ENCODE results near the gene ADAMTS16.

Gene ADAMTS16

GRCh38 chr5:5309645-5310044, 169.5 kb downstream of the ADAMTS16 start:
- DNase-seq (ENCODE audit: low read depth in 1 of 2, low spot score in 1 of 2) = no peak

- no peak for DNase-seq (ENCODE audit: low read depth in 1 of 2, low spot score in 1 of 2)
These were observed 173.0 kb downstream of the ADAMTS16 start for GRCh38 chr5:5313101-5313635.

GRCh38 chr5:5314166-5314565, 174.0 kb downstream of the ADAMTS16 start:
- no peak for DNase-seq (ENCODE audit: low read depth in 1 of 2, low spot score in 1 of 2)

- no peak for DNase-seq (ENCODE audit: low read depth in 1 of 2, low spot score in 1 of 2)
These were observed 174.5 kb downstream of the ADAMTS16 start for GRCh38 chr5:5314626-5315025.

GRCh38 chr5:5315068-5315980, 175.2 kb downstream of the ADAMTS16 start:
- no peak for DNase-seq (ENCODE audit: low read depth in 1 of 2, low spot score in 1 of 2)

- DNase-seq (ENCODE audit: low read depth in 1 of 2, low spot score in 1 of 2) = no peak
These were observed 176.2 kb downstream of the ADAMTS16 start for GRCh38 chr5:5316334-5316733.

GRCh38 chr5:5317976-5318375, 177.8 kb downstream of the ADAMTS16 start:
- no peak for DNase-seq (ENCODE audit: low read depth in 1 of 2, low spot score in 1 of 2)

GRCh38 chr5:5318426-5319190, 178.5 kb downstream of the ADAMTS16 start:
- no peak for DNase-seq (ENCODE audit: low read depth in 1 of 2, low spot score in 1 of 2)

- DNase-seq (ENCODE audit: low read depth in 1 of 2, low spot score in 1 of 2) = no peak
These were observed 180.1 kb downstream of the ADAMTS16 start for GRCh38 chr5:5320062-5320805.

- DNase-seq (ENCODE audit: low read depth in 1 of 2, low spot score in 1 of 2) = no peak
These were observed 181.0 kb downstream of the ADAMTS16 start for GRCh38 chr5:5321137-5321536.

- no peak for DNase-seq (ENCODE audit: low read depth in 1 of 2, low spot score in 1 of 2)
These were observed 183.4 kb downstream of the ADAMTS16 start for GRCh38 chr5:5323551-5323950.

GRCh38 chr5:5326115-5326758, 186.1 kb downstream of the ADAMTS16 start:
- no peak for DNase-seq (ENCODE audit: low read depth in 1 of 2, low spot score in 1 of 2)

- no peak for DNase-seq (ENCODE audit: low read depth in 1 of 2, low spot score in 1 of 2)
These were observed 187.0 kb downstream of the ADAMTS16 start for GRCh38 chr5:5327126-5327525.

- no peak for DNase-seq (ENCODE audit: low read depth in 1 of 2, low spot score in 1 of 2)
These were observed 190.8 kb downstream of the ADAMTS16 start for GRCh38 chr5:5330728-5331452.

GRCh38 chr5:5331848-5332247, 191.7 kb downstream of the ADAMTS16 start:
- DNase-seq (ENCODE audit: low read depth in 1 of 2, low spot score in 1 of 2) = no peak

GRCh38 chr5:5332287-5332686, 192.2 kb downstream of the ADAMTS16 start:
- no peak for DNase-seq (ENCODE audit: low read depth in 1 of 2, low spot score in 1 of 2)

- no peak for DNase-seq (ENCODE audit: low read depth in 1 of 2, low spot score in 1 of 2)
These were observed 195.0 kb downstream of the ADAMTS16 start for GRCh38 chr5:5335107-5335506.

GRCh38 chr5:5335700-5336264, 195.7 kb downstream of the ADAMTS16 start:
- DNase-seq (ENCODE audit: low read depth in 1 of 2, low spot score in 1 of 2) = no peak

GRCh38 chr5:5339257-5339656, 199.1 kb downstream of the ADAMTS16 start:
- no peak for DNase-seq (ENCODE audit: low read depth in 1 of 2, low spot score in 1 of 2)

All from activated CD4-positive, alpha-beta T cell treated with anti-CD3 and anti-CD28 coated beads, Interleukin-2, amount 50 U/mL, for 24 hours (primary cell).